LNCAP (cell line): ENCODE results near the gene LTBP1.

ENCODE experiments used
- CTCF ChIP-seq: fragments of 450-650 bp; IDR thresholded peaks from 2 replicates; pipeline ENCODE4 v1.5.1; 2017; ENCODE audit warnings: mild to moderate bottlenecking

Gene LTBP1

DNA sequence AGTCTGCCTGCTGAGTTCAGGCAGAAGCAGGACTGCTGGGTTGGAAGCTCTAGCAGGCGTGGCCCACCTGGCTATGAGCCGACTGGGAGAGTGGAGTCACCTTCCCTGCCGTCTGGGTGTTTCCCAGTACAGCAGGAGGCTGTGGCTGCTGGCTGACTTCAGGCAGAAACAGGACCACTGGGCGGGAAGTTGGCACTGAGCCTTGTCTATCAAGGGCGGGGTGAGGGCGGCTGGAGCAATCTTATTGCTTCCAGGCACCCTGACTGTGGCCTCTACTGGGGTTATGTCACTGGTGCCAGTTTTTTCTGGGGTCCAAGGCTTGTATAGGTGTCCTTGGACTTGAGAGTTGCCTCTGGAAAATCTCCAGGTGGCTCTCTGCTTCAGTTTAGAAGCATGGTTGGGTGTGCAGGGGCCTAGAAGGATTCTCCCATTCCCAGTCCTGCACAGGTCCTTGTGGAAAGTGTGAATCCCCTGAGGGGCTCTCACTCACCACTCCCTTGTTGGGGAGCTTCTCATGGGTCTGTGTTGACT is 30.5 kb downstream of the LTBP1 start:
- no peak for TF ChIP-seq CTCF

- no peak for TF ChIP-seq CTCF
These were observed 34.9 kb downstream of the LTBP1 start for GRCh38 chr2:32981612-32982011.

DNA sequence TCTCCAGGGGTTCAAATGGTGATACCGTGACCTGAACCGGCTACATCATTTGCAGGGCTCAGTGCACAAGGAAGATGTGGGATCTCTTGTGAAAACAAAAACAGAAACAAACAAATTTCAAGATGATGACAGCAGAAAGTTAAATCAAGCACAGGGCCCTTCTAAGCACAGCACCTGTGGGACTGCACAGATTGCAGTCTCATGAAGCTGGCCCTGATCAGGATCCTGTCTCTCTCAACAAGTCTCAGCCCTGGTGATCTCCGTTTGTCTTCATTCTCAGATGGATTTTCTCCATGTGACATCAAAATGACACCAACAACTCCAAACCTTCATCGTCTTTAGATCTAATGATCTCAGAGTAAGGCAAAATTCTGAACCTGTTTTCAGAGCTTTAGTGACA is 39.7 kb downstream of the LTBP1 start:
- no peak for TF ChIP-seq CTCF

- no peak for TF ChIP-seq CTCF
These were observed 41.8 kb downstream of the LTBP1 start for GRCh38 chr2:32988525-32988924.

GRCh38 chr2:32990556-32990955 is 43.8 kb downstream of the LTBP1 start:
- no peak for TF ChIP-seq CTCF

GRCh38 chr2:32991091-32991845 is 44.5 kb downstream of the LTBP1 start:
- no peak for TF ChIP-seq CTCF

- TF ChIP-seq CTCF = no peak
These were observed 46.3 kb downstream of the LTBP1 start for GRCh38 chr2:32993005-32993539.
